GM19455 (cell line): ENCODE data around the gene SLX4IP.

Source experiments
- ATAC-seq: cut with Tn5 transposase; IDR thresholded peaks from one replicate; pipeline ENCODE4 v1.9.1; 2021; ENCODE audit not compliant: unreplicated experiment

The SLX4IP gene

DNA sequence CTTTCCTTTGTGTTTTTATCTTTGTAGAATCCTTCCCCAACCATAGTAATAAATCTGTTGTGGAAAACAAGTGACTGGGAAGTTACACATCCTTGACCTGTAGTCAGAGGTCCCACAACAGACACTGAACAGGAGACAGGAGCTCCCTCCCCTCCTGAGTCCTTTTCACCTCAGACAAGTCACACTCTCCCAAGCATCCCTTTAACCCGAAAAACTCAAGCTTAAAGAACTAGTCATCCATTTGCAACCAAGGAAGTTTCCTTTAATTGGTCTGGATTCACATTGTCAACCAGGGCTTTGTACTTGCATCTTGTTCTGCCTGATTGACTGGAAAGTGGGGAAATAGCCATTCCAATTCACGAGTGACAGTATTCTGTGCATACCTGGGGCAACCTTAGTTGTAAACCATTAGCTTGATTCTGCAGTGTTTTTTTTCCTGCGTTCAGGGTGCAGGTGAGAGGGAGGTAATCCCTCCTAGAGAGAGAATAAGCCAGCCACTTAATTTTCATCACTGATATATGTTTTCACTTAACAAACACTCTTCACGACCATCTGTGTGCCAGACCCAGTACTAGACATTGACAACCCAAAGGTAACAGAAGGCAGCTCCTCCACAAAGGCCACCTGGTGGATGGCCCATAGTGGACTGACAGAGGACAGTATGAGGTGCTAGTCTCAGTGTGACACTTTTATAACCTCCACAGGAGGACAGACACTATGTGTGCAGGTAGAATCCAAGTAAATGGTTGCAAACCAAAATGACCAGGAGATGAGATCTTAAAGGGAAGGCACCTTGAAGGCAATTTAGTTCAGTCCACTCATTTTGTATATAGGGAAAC, 112.4 kb downstream of the SLX4IP start:
- no peak for ATAC-seq

DNA sequence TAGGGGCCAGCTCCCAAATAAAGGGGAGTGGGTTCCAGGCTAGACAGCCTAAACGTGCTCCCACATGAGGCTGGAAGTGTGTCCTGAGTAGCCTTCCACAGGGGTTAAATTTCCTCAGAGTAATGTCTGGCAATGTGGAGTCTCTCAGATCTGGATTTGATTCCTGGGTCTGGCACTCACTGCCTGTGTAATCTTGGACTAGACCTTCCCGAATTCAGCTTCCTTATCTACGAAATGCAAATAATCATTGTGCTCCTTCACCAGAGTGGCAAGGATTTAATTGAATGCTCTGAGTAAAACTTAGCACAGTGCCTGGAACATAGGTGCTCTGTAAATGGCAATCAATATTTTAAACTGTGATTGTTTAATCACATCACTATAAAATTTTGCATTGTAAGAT, 114.4 kb downstream of the SLX4IP start:
- no peak for ATAC-seq

DNA sequence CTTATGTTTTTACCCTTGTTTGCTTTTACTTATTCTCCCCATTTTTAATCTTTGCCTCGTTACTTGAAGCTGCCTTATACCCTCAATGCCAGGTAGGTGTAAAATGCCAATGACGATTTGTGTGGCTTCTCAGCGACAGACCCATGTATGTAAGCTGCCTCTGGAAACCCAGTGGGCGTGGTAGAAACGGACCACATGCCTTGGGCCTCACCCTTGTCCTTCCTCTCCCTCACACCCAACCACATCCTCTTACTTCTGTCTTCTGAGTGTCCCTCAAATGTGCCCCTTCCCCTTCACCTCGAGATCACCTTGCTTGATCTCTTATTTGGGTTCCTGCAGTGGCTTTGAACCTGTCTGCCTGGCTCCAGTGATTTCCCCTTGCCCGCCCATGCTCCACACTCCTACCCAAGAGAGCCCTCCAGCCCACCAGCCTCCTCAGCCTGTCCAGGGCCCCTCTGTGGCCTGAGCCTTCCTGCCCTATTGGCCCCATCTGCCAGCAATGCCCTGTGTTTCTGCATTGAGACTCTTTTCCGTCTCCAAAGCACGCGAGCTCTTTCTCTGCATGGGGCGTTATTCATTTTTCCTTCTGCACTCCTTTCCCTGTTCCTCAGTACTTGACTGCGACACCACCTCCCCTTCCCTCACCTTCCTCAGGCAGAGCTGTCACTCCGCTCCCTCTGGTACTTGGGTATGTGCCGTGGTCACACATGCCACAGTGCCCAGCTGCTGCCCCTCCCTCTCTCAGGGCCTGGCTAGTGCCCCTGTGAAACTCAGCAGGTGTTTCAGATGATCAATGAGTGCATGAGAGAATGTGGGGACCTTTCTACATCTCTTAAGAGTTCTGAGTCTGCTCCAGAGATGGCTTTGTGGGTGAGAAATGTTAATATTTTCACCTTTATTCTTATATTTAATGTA, 115.4 kb downstream of the SLX4IP start:
- ATAC-seq, result no peak

DNA sequence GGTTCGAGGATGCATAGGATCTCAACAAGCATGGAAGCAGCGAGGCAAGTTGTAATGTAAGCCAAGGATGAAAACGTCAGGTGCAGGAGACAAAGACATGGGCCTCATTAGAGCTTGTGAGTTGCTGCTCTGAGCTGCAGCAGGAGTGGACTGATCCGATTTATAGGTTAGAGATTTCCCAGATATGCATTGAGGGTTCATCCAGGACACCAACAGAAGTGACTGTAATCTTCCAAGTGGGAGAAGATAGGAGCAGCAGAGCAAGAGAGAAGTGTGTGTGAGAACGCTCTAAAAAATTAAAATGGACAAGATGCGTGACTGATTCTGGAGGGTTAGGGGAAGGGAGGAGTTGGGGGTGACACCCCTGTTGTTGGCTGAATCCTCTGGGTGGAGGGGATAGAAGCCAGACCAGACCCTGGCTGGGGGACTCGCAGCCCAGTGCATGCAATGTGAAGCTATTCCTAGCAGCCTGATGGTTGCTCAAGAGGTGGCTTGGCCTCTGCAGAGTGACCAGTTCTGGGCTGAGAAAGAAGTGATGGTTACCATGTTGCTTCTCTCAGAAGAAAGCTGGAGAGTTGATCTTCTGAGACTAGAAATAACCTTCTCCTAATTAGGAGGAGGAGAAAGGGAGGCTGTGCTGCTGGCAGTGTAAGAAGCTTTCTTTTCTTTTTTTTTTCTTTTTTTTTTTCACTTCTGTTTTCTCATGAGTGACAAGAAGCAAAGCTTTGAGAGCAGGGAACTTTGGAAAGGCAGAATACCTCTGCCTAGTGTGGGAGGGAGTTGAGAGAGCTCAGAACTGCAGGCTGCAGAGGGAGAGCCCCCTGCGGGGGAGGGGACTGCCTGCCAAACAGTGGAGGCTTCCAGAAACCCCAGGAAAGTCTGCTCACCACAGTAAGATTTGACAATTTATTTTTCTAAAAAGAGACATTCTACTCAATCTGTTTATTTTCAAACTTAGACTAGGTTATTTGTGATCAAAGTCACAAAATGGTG, 116.9 kb downstream of the SLX4IP start:
- peak; percentile 49 for ATAC-seq

DNA sequence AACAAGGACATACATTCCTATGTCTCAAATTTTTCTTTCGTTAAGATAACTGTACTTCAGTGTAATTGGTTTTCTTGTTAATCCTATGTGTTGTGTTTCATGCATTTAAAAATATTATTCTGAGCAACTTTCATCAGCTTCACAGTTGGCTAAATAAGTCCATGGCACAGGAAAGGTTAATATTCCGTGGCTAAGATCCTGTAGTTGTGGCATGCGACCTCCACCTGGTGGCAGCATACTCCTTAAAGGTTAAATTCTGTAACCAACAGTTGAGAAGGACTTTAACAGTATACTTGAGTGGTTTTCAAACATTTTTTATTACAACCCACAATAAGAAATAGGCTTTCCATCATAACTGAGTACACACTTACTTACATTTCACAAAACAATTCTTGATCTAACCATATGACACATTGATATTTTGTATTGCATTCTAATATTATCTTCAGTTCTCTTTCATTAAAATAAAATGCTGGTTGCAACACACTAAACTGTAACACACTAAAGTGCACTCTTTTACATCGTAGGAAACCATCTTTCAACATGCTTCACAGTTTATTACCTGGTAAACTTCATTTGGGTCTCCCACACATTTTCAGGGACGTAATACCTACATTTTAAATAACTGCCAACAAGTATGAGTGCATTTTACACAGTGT, 118.3 kb downstream of the SLX4IP start:
- peak; percentile 71 for ATAC-seq

DNA sequence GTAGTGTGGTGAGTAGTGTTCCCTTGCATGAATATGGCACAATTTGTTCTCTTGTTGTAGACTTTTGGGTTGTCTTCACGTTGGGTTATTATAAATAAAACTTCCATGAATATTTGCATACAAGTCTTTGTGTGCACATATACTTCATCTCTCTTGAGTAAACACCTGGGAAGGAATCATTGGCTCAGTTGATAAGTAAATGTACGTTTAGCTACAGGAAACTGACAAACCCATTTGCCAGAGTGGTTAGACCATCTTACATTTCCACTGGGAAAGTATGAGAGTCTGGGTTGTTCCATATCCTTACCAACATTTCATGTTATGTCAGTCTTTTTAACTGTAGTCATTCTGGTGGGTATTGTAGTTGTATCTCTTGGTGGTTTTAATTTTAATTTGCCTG, 119.2 kb downstream of the SLX4IP start:
- no peak for ATAC-seq

DNA sequence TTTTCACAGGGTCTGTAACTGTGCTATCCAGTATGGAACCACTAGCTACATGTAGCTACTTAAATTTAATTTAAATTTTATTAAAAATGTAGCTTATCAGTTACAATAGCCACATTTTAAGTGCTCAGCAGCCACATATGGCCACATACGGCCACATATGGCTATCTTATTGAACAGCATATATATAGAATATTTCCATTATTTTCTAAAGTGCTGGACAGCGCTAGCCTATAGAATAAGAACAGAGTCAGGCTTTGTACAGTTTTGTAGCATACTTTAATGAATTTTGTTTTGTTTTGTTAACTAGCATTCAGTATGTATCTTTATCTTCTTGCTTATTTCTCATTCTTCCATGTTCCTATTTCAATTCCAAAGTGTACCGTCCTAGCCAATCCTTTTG, 120.3 kb downstream of the SLX4IP start:
- no peak for ATAC-seq

DNA sequence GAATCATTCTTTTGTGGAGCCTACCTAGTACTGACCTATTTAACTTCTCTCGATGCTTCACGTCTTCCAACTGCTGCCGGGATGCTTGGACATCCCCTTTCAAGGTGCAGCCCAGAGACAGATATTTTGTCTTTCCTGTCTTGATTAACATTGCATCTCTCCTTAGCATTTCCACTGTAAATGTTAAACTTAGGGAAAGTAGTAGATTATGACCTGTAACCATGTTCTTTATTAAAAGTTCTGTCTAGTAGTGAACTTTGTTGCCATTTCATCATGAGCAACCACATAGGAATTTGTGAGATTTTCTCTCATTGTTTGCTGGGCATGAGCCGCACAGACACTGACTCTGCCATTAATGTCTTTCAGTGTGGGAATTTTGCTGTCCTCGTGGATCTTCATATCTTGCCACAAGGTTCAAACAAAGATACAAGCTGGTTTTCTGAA, 120.8 kb downstream of the SLX4IP start:
- ATAC-seq, result no peak

DNA sequence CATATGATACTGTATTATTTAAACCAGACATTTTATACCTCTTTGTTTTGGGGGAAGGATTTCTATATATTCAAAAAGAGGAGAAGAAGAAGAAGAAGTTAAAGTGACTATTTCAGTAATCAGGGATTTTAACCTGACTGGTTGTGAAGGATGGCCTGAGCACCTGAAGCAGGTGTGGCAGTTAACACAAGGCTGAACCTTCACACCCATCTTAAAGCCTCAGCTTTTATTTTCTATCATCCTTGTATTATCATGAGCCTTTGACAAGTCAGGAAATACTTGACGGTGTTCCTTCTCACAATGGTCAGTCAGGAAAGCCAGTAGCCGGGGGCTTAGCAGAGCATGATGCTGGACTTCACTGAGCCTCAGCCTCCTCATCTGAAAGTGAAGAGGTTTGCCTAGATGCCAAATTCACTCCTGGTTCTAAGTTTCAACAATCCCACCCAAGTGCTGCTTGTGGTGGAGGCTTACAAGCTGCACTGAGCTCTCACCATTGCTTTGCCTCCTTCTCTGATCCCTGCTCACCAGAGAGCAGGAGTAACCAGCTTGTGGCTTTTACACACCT, 121.5 kb downstream of the SLX4IP start:
- ATAC-seq, result no peak

DNA sequence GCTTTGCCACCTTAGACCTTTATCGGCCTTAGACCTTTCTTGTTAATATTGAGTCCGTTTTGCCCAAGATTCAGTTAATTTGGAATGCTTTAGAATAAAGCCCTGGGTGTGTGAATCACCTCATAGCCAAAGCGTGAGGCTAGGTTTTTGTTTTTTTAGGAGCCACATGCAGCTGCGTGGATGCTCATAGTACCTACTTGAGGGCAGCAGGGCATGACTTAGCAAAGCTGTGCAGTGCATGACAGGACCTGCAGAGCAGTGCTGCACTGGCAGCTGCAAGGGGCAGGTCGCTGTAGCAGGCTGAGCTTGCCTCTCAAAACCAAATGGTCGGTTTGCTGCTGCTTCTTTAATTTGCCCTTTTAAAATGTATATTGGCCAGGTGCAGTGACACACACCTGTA, 122.6 kb downstream of the SLX4IP start:
- ATAC-seq, result no peak

DNA sequence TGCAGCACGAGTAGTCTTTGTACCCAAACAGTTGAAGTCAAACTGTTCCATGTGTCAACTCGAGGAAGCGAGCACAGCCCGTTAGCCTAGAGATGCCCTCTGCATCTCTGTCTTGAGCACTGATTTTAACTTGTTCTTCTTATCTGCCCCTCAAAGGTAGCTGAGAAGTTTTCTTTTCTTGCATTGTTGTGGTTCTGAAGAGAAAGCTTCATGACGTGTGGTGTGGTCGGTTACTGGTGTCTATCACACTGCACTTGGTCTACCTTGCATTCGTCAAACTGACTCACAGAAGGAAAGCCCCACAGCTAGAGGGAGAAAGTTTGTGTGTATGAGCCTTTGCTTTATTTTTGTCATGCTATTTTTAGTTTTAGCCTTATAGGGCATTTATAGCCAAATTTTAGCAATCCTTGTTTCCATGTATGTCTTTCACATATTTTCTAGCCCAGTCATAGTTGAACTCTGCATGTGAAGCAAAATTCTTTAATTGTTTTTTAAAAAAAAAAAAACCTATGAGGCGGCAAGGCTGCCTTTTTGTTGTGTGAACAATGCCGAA, 123.6 kb downstream of the SLX4IP start:
- peak; percentile 72 for ATAC-seq

DNA sequence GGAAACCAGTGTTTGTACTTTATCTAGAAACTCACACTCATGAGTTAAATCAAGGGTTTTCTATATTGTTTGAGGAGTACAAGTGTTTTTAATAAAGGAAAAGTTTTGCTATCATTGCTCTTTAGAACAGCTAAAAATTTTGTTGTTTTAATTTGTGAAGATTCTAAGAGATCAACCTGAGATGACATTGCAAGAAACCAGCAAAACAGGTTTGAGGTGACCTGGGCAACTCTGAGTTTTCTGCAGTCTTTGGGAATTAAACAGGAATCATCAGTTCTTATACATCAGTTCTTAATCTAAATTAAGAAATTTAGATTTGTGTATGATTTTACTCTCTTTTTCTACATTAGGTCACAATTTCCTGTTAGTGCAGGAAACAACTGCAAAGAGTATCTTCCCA, 124.2 kb downstream of the SLX4IP start:
- ATAC-seq, result no peak

DNA sequence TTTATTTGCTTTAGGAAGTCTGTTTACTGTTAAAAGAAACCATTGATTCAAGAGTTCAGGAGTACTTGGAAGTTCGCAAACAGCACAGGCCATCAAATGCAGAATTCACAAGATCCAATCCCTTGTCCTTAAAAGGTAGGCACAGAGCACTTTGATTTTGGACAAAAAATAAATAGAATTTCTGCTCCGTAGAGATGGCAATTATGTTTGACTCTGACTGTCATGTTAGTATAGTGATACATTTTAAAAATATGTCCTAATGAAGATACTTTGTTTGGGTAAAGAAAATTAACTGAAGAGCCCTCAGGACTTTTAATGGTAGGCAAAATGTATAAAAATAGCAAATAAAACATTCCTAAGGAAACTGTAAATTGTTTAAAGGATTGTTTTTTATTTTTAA, 125.6 kb downstream of the SLX4IP start:
- ATAC-seq, result no peak

DNA sequence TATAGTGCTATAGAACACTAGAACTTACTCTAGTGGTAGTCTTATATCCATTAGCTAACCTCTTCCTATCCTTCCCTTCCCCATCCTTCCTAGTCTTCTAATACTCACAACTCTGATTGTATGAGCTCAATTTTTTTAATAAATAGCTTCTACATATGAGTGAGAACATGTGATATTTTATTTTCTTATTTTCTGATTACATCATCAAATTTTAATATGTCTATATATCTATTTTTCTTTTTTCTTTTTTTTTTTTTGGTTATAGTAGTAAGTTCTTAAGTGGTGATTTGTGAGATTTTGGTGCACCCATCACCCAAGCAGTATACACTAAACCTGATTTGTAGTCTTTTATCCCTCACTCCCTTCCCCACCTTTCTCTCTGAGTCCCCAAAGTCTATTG, 126.2 kb downstream of the SLX4IP start:
- no peak for ATAC-seq

DNA sequence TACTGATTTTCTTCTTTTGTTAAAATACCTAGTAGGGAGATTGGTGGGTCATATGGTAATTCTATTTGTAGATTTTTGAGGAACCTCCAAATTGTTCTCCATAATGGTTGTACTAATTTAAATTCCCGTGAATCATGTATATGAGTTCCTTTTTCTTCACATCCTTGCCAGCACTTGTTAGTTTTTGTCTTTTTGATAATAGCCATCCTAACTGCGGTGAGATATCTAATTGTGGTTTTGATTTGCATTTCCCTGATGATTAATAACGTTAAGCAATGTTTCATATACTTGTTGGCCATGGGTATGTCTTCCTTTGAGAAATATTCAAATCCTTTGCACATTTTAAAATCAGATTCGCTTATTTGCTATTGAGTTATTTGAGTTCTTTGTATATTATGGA, 127.8 kb downstream of the SLX4IP start:
- no peak for ATAC-seq

DNA sequence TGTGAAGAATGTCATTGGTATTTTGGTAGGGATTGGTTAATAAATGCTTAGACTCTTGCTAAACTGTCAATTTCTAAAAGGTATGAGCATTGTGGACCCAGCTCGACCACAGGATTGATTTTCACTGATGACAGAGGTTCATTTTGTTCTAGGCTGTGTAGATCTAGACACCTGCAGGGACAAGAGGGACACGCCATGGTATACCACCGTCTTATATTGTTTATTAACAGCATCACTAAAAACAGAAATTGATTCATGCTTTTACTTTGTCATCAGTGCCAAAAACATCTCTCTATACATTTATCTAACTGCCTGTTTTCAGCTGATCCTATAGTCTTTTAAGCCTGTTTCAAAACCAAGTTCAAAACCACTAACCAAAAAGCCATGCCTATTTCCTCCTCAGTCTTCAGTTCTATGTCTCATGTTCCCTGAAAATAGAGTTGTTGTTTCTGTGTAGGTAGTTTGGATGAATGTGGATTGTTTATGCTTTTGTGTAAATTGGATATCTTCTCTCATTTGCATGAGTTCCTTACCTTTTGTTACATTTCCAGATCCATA, 128.9 kb downstream of the SLX4IP start:
- ATAC-seq, result no peak

DNA sequence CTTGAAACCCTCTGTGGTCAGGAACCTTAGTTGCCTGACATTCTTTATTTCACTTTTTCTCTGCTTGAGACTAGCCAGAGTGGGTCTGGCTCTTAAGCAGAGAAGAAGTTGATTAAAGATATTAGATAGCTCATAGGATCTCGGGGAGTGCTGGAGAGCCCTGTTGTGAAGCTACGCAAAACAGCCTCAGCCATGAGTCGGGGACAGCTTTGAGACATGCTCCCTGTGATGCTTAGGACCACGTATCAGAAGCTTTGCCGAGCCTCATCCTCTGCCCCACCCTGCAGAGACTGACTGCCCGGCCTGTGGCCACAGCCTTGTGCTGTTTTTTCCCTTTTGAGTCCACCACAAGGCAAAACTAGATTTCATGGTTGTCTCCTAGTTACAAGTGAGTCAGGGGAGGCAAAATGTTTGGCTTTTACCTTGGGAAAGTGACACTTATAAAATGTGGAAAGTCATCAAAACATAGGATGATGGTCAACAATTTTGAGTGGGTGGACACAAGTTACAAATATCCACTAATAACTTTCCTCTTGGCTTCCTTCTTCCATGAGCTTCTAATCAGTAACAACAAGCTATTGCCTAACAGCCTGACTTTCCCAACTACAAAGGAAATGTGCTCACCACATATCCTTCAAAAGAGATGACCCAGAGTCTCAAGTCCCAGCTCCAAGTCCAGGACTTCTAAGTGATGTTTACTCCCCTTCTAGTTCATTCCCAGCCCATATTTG, 130.3 kb downstream of the SLX4IP start:
- no peak for ATAC-seq
